HG02840 (cell line): ENCODE results near the gene TECPR2.

ENCODE experiments used
- ATAC-seq: cut with Tn5 transposase; IDR thresholded peaks from one replicate; pipeline ENCODE4 v1.9.1; 2021; ENCODE audit warnings: mild to moderate bottlenecking, moderate library complexity, moderate number of reproducible peaks; ENCODE audit not compliant: unreplicated experiment, low FRiP score

TECPR2 gene, protein sequence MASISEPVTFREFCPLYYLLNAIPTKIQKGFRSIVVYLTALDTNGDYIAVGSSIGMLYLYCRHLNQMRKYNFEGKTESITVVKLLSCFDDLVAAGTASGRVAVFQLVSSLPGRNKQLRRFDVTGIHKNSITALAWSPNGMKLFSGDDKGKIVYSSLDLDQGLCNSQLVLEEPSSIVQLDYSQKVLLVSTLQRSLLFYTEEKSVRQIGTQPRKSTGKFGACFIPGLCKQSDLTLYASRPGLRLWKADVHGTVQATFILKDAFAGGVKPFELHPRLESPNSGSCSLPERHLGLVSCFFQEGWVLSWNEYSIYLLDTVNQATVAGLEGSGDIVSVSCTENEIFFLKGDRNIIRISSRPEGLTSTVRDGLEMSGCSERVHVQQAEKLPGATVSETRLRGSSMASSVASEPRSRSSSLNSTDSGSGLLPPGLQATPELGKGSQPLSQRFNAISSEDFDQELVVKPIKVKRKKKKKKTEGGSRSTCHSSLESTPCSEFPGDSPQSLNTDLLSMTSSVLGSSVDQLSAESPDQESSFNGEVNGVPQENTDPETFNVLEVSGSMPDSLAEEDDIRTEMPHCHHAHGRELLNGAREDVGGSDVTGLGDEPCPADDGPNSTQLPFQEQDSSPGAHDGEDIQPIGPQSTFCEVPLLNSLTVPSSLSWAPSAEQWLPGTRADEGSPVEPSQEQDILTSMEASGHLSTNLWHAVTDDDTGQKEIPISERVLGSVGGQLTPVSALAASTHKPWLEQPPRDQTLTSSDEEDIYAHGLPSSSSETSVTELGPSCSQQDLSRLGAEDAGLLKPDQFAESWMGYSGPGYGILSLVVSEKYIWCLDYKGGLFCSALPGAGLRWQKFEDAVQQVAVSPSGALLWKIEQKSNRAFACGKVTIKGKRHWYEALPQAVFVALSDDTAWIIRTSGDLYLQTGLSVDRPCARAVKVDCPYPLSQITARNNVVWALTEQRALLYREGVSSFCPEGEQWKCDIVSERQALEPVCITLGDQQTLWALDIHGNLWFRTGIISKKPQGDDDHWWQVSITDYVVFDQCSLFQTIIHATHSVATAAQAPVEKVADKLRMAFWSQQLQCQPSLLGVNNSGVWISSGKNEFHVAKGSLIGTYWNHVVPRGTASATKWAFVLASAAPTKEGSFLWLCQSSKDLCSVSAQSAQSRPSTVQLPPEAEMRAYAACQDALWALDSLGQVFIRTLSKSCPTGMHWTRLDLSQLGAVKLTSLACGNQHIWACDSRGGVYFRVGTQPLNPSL (N-terminal part only)

GRCh38 chr14:102362545-102363181, at the start of gene TECPR2, which contains the start of gene CINP:
Gene TECPR2 (plus strand): TSS chr14:102362941. CDS start chr14:102376722, 13,781 bp downstream.
Gene CINP (minus strand): TSS chr14:102362890. CDS start chr14:102362851, 39 bp downstream.
- ATAC-seq, result peak; percentile 93

- ATAC-seq, result no peak
Observed at GRCh38 chr14:102314242-102315011, 48.3 kb upstream of the TECPR2 start.

DNA sequence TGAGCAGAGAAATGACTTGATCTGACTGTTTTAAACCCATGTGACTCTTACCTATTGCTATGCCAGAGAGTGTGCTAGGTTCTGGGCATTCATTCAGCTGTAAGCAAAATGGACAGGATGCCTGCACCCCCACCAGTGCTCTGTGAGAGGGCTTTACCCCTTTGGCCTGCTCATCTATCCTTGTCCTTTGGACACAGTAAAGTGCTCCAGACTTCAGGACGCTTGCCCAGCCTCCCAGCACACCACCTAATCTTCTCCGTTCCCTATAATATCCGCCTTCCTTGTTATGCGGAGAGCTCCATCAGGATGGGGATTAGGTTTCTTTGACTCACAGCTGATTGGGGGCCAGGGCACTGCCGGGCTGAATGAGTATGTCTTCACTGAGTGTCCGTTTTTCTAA, 47.6 kb upstream of the TECPR2 start:
- no peak for ATAC-seq

DNA sequence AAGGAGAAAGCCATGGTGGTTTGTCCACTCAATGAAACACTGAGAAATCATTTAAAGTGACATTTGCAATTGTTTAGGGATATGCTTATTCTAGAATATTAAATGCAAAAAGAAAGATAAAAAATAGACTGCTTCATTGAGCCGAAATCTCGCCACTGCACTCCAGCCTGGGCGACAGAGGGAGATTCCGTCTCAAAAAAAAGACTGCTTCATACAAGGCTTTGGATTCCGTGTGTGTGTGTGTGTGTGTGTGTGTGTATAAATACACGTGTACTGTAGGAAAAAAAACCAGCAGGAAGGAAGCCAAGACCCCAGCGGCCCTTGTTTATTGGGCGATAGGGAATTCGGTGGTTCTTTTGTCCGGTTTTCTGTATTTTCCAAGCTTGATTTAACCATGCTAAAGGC, 46.4 kb upstream of the TECPR2 start:
- no peak for ATAC-seq

DNA sequence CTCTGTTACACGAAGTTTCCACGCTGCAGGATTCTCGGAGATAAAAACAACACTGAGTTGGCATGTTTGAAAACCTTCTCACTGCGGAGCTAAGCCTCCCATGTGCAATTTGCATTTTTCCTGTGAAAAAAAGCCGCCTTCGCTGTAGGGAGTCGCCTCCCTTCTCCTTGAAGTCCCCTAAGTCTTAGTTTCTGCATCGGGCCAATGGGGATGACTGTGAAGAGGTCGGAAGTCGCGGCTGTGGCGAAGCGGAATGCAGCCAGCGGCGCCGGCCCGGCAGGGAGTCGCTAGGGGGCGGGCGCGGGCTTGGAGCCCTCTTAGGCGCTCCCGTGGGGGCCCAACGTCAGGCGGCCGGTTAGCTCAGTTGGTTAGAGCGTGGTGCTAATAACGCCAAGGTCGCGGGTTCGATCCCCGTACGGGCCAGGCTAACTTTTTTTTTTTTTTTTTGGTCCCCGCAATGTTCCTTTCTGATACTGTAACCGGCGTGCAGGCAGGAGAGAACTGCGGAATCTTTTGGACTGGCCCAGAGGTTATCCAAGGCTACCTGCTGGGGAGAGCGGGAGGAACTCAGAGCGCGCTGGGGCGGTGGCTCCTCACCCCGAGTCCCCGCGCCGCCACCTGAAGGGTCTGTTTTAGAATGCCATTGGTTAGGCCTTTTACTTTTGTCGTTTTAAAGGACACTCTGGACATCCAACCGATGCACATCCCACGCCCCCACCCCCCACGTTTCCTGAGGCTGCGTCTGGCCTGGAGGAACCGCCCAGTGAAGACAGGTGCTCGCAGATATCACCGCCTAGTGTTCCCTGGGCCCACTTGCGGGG, 45.8 kb upstream of the TECPR2 start:
- peak; percentile 48 for ATAC-seq

DNA sequence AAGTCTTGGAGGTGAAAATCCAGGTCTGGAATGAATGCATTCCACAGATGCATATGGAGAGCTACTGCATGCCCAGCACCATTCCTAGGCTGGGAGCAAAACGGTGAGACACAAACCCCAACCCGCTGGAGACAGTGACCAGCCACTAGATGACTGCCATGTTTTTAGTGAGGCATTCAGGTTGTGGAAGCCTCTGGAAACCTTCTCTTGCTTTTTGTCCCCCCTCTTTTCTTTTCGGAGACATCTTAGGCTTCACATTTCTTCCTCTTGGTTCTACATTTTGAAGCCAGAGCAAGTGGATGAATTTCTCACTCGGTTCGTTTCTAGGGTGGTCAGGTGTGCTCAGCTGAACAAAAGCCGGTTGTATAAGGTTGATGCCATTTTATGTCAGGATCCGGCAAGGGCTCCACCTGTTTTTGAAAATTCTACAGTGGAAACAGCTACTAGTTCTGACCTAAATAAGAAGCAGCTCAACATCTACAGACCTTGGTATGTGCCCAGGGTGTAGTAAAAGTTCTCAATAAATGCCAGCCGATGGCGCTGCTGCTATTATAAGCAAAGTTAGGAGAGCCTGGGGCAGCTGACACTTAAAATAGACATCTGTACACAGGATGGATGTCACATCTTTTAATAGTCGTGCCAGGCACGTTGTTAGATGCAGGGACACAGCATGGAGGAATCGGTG, 45.0 kb upstream of the TECPR2 start:
- no peak for ATAC-seq

- ATAC-seq, result no peak
Observed at GRCh38 chr14:102318781-102319276, 43.9 kb upstream of the TECPR2 start.

GRCh38 chr14:102319351-102320032, 43.2 kb upstream of the TECPR2 start, which contains the start of gene ZNF839:
Gene ZNF839 (plus strand): TSS chr14:102319746. CDS start chr14:102319766, 20 bp downstream.
- peak; percentile 46 for ATAC-seq

GRCh38 chr14:102320033-102320660, 42.6 kb upstream of the TECPR2 start:
- peak; percentile 33 for ATAC-seq

DNA sequence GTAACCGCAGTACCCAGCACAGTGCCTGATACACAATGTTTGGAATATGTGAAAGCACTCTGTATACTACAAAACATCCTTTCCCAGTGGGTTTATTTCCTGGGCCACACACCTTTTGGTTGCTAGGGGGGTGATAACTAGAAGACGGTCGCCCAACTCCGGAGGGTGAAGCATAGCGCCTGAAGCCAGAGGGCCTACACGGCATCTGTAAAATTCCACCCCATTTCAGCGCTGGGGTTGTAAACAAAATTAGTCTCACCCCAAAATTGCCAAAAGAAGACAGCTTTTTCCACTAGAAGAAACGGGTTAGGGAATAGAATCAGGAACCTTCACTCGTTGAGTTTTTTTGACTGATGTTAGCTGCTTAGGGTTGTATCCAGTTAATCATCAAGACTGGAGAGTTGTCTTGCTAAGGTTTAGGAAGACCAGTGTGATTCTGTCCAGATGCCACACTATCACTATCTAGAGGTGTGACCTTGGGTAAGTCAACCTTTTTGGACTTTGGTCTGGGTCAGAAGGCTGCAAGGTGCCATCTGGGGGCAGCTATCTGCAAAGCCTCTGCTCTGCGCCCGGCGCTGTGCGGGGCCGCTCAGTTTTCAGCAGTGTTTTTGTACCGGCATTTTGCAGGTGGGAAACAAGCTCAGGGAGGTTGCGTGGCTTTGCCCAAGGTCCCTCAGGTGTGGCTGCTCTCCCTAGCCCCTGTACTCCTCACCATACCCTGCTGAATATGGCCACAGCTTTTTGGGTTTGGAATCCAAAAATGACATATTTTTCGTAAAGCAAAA, 41.9 kb upstream of the TECPR2 start:
- no peak for ATAC-seq

DNA sequence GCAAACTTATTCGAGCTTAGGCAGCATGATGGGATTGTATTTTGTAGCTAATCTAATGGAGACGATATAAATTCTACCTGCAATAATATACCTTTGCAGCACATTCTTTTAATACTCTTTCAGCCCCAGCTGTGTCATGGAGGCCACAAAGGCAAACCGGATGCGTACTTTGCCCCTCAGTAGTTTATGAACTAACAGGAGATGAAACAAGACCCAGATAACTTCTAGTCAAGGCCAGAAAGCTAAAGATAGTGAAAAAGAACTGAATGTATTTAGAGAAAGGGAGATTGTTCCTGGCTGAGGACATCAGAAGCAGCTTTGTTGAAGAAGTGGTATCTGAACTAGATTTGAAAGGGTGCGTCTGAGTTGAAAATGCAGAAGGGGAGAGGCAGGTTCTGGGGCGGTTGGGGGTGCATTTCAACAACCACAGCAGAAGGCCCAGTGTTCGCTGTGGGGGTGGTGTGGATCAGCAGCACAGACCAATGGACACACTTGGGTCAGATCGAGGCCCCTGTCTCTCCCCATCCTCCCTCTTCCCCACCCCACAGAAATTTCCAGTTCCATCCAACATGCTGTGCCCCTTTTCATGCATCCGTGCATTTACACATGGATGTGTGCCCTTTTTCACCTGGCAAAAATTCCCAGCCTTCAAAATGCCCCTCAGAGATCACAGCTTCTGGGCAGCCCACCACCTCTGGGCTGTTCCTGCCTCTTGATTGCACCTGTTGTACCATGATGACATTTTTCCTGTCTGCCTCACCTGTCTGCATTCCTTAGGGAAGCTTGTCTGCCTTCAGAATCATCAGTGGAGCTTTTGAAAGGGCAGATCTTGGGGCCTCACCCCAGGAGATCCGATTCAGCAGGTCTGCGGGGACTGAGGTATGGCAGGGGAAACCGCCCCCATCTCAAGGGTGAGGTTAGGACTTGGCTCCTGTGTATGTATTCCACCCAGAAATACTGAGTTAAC, 41.0 kb upstream of the TECPR2 start:
- ATAC-seq, result no peak

- ATAC-seq, result no peak
Observed at GRCh38 chr14:102323102-102323501, 39.6 kb upstream of the TECPR2 start.

- no peak for ATAC-seq
Observed at GRCh38 chr14:102325791-102326345, 36.9 kb upstream of the TECPR2 start.

- no peak for ATAC-seq
Observed at GRCh38 chr14:102326583-102326982, 36.2 kb upstream of the TECPR2 start.
